HEK293 (cell line): ENCODE results near the gene HS3ST4.

Experiments used
- CTCF ChIA-PET: fragments of 350-600 bp; formaldehyde crosslinking; extraction: SDS; loops from one replicate; lab custom pipeline; 2021; ENCODE audit warnings: antibody characterized with exemption; lab: Yijun Ruan, JAX
- POLR2A ChIA-PET: fragments of 300-600 bp; formaldehyde crosslinking; extraction: SDS; loops from one replicate; lab custom pipeline; 2020; ENCODE audit warnings: antibody characterized with exemption, inconsistent platforms; lab: Yijun Ruan, JAX
- H3K27ac ChIP-seq: fragments of 200-500 bp; sonication (Bioruptor generic); 2 replicates; pipeline ENCODE4 v1.5.1; 2014; ENCODE audit warnings: low read depth, low read length, control low read depth, inconsistent platforms; ENCODE audit errors: extremely low read depth
- H3K36me3 ChIP-seq, 2 experiments: fragments of 200-500 bp in 1 of 2; sonication (Bioruptor generic) in 1 of 2; 1 replicate in 1 of 2; 2 replicates in 1 of 2; pipeline ENCODE4 v1.5.1; 2014 to 2017; ENCODE audit warnings: inconsistent platforms in 2 of 2, low read length in 2 of 2; ENCODE audit not compliant: control insufficient read depth in 2 of 2, insufficient read depth in 1 of 2
- H3K4me1 ChIP-seq: fragments of 200-500 bp; sonication (Bioruptor generic); 2 replicates; pipeline ENCODE4 v1.5.1; 2014; ENCODE audit warnings: mild to moderate bottlenecking, low read length, inconsistent platforms; ENCODE audit not compliant: control insufficient read depth, insufficient read depth
- H3K4me3 ChIP-seq: 2 replicates; pipeline ENCODE4 v1.5.1; 2011; ENCODE audit warnings: low read depth, mild to moderate bottlenecking, control low read depth, low read length, moderate library complexity
- H3K9me3 ChIP-seq: fragments of 200-500 bp; sonication (Bioruptor generic); 2 replicates; pipeline ENCODE4 v1.5.1; 2014; ENCODE audit warnings: low read depth, low read length, inconsistent platforms; ENCODE audit not compliant: control insufficient read depth, insufficient read depth
- HOXD13 ChIP-seq: sonication (generic); formaldehyde crosslinking; IDR thresholded peaks from 2 replicates; pipeline ENCODE4 v1.8.0; 2022; ENCODE audit warnings: missing genetic modification reagents, borderline replicate concordance
- ZNF121 ChIP-seq: fragments of 450-650 bp; formaldehyde crosslinking; IDR thresholded peaks from 2 replicates; pipeline ENCODE4 v1.5.1; 2016; ENCODE audit warnings: missing biosample characterization, missing genetic modification characterization
- ZNF214 ChIP-seq: fragments of 450-650 bp; formaldehyde crosslinking; IDR thresholded peaks from 2 replicates; pipeline ENCODE4 v1.5.1; 2017; ENCODE audit warnings: missing biosample characterization, mild to moderate bottlenecking, missing genetic modification characterization, borderline replicate concordance
- ZNF433 ChIP-seq: fragments of 450-650 bp; formaldehyde crosslinking; IDR thresholded peaks from 2 replicates; pipeline ENCODE4 v1.5.1; 2016; ENCODE audit warnings: missing biosample characterization, missing genetic modification characterization, low read depth
- ZNF529 ChIP-seq: fragments of 450-650 bp; formaldehyde crosslinking; IDR thresholded peaks from 2 replicates; pipeline ENCODE4 v1.5.1; 2017; ENCODE audit warnings: missing genetic modification characterization, missing biosample characterization; ENCODE audit not compliant: insufficient replicate concordance
- ZNF548 ChIP-seq: fragments of 450-650 bp; formaldehyde crosslinking; IDR thresholded peaks from 2 replicates; pipeline ENCODE4 v1.5.1; 2016; ENCODE audit warnings: missing biosample characterization, missing genetic modification characterization
- ZNF560 ChIP-seq: fragments of 450-650 bp; formaldehyde crosslinking; IDR thresholded peaks from 2 replicates; pipeline ENCODE4 v1.5.1; 2017; ENCODE audit warnings: missing biosample characterization, missing genetic modification characterization, borderline replicate concordance
- TF ChIP-seq, protein P1 (sequence below): fragments of 450-650 bp; formaldehyde crosslinking; conservative IDR thresholded peaks from 2 replicates; pipeline ENCODE4 v1.5.1; 2016; ENCODE audit warnings: low read depth, missing biosample characterization, missing genetic modification characterization
- TF ChIP-seq, protein P2 (sequence below): fragments of 450-650 bp; formaldehyde crosslinking; IDR thresholded peaks from 2 replicates; pipeline ENCODE4 v1.5.1; 2016; ENCODE audit warnings: missing biosample characterization, missing genetic modification characterization, low read depth
- TF ChIP-seq, protein P3 (sequence below): fragments of 450-650 bp; IDR thresholded peaks from 2 replicates; pipeline ENCODE4 v1.5.1; 2018; ENCODE audit warnings: missing biosample characterization, mild to moderate bottlenecking, missing genetic modification characterization
- TF ChIP-seq, protein P4 (sequence below): fragments of 450-650 bp; formaldehyde crosslinking; IDR thresholded peaks from 2 replicates; pipeline ENCODE4 v1.5.1; 2017; ENCODE audit warnings: missing biosample characterization, missing genetic modification characterization
- TF ChIP-seq, protein P5 (sequence below): fragments of 450-650 bp; formaldehyde crosslinking; IDR thresholded peaks from 2 replicates; pipeline ENCODE4 v1.5.1; 2016; ENCODE audit warnings: missing biosample characterization, missing genetic modification characterization, borderline replicate concordance
- TF ChIP-seq, protein P6 (sequence below): fragments of 450-650 bp; formaldehyde crosslinking; IDR thresholded peaks from 2 replicates; pipeline ENCODE4 v1.5.1; 2016; ENCODE audit warnings: missing biosample characterization, missing genetic modification characterization

The HS3ST4 gene

DNA sequence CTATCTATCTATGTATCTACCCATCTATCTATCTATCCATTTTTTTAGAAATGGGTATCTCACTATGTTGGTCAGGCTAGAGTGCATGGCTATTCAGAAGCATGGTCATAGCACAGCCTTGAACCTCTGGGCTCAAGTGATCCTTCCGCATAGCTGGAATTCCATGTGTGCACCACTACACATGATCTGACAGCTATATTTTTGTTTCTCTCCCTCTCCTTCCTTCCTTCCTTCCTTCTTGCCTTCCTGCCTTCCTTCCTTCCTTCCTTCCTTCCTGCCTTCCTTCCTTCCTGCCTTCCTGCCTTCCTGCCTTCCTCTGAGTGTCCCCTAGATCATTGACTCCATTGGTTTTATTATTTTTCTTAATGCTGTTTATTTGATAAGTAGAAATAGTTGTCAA lies 108.1 kb downstream of the HS3ST4 start (continued):
- TF ChIP-seq, protein P1, sequence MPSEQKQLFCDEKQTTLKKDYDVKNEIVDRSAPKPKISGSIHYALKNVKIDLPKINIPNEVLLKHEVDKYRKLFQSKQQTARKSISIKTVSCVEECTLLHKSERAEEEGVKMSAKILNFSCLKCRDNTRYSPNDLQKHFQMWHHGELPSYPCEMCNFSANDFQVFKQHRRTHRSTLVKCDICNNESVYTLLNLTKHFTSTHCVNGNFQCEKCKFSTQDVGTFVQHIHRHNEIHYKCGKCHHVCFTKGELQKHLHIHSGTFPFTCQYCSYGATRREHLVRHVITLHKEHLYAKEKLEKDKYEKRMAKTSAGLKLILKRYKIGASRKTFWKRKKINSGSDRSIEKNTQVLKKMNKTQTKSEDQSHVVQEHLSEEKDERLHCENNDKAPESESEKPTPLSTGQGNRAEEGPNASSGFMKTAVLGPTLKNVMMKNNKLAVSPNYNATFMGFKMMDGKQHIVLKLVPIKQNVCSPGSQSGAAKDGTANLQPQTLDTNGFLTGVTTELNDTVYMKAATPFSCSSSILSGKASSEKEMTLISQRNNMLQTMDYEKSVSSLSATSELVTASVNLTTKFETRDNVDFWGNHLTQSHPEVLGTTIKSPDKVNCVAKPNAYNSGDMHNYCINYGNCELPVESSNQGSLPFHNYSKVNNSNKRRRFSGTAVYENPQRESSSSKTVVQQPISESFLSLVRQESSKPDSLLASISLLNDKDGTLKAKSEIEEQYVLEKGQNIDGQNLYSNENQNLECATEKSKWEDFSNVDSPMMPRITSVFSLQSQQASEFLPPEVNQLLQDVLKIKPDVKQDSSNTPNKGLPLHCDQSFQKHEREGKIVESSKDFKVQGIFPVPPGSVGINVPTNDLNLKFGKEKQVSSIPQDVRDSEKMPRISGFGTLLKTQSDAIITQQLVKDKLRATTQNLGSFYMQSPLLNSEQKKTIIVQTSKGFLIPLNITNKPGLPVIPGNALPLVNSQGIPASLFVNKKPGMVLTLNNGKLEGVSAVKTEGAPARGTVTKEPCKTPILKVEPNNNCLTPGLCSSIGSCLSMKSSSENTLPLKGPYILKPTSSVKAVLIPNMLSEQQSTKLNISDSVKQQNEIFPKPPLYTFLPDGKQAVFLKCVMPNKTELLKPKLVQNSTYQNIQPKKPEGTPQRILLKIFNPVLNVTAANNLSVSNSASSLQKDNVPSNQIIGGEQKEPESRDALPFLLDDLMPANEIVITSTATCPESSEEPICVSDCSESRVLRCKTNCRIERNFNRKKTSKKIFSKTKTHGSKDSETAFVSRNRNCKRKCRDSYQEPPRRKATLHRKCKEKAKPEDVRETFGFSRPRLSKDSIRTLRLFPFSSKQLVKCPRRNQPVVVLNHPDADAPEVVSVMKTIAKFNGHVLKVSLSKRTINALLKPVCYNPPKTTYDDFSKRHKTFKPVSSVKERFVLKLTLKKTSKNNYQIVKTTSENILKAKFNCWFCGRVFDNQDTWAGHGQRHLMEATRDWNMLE, result no peak
- TF ChIP-seq ZNF560 (tag by site-specific recombination) (no peak), ZNF548 (no peak), ZNF433 (tag by site-specific recombination) (no peak)
- TF ChIP-seq, protein P2, sequence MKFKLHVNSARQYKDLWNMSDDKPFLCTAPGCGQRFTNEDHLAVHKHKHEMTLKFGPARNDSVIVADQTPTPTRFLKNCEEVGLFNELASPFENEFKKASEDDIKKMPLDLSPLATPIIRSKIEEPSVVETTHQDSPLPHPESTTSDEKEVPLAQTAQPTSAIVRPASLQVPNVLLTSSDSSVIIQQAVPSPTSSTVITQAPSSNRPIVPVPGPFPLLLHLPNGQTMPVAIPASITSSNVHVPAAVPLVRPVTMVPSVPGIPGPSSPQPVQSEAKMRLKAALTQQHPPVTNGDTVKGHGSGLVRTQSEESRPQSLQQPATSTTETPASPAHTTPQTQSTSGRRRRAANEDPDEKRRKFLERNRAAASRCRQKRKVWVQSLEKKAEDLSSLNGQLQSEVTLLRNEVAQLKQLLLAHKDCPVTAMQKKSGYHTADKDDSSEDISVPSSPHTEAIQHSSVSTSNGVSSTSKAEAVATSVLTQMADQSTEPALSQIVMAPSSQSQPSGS (tag by site-specific recombination), result no peak

DNA sequence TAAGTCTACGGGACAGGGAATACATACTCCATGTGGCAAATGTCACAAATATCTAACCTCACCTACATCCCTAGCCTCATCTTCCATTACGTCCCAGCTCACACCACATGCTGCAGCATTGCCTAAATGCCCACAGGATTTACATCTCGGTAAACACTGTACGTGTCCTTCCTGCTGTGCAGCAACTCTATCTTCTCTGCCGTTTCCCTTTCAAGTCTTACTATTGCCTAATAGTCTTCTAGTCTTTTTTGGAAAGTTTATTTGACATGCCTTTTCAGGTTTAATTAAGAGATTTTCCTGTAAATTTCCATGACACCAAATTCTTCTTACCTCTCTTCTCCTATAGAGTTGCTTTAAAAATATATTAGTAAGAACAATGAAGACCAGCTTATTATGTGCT lies 120.5 kb downstream of the HS3ST4 start:
- TF ChIP-seq, protein P3, sequence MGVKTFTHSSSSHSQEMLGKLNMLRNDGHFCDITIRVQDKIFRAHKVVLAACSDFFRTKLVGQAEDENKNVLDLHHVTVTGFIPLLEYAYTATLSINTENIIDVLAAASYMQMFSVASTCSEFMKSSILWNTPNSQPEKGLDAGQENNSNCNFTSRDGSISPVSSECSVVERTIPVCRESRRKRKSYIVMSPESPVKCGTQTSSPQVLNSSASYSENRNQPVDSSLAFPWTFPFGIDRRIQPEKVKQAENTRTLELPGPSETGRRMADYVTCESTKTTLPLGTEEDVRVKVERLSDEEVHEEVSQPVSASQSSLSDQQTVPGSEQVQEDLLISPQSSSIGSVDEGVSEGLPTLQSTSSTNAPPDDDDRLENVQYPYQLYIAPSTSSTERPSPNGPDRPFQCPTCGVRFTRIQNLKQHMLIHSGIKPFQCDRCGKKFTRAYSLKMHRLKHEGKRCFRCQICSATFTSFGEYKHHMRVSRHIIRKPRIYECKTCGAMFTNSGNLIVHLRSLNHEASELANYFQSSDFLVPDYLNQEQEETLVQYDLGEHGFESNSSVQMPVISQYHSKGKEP, result no peak
- no peak for TF ChIP-seq ZNF121 (tag by site-specific recombination)
- TF ChIP-seq, protein P4, sequence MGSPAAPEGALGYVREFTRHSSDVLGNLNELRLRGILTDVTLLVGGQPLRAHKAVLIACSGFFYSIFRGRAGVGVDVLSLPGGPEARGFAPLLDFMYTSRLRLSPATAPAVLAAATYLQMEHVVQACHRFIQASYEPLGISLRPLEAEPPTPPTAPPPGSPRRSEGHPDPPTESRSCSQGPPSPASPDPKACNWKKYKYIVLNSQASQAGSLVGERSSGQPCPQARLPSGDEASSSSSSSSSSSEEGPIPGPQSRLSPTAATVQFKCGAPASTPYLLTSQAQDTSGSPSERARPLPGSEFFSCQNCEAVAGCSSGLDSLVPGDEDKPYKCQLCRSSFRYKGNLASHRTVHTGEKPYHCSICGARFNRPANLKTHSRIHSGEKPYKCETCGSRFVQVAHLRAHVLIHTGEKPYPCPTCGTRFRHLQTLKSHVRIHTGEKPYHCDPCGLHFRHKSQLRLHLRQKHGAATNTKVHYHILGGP (tag by site-specific recombination), result no peak
- no peak for TF ChIP-seq HOXD13
- TF ChIP-seq, protein P5, sequence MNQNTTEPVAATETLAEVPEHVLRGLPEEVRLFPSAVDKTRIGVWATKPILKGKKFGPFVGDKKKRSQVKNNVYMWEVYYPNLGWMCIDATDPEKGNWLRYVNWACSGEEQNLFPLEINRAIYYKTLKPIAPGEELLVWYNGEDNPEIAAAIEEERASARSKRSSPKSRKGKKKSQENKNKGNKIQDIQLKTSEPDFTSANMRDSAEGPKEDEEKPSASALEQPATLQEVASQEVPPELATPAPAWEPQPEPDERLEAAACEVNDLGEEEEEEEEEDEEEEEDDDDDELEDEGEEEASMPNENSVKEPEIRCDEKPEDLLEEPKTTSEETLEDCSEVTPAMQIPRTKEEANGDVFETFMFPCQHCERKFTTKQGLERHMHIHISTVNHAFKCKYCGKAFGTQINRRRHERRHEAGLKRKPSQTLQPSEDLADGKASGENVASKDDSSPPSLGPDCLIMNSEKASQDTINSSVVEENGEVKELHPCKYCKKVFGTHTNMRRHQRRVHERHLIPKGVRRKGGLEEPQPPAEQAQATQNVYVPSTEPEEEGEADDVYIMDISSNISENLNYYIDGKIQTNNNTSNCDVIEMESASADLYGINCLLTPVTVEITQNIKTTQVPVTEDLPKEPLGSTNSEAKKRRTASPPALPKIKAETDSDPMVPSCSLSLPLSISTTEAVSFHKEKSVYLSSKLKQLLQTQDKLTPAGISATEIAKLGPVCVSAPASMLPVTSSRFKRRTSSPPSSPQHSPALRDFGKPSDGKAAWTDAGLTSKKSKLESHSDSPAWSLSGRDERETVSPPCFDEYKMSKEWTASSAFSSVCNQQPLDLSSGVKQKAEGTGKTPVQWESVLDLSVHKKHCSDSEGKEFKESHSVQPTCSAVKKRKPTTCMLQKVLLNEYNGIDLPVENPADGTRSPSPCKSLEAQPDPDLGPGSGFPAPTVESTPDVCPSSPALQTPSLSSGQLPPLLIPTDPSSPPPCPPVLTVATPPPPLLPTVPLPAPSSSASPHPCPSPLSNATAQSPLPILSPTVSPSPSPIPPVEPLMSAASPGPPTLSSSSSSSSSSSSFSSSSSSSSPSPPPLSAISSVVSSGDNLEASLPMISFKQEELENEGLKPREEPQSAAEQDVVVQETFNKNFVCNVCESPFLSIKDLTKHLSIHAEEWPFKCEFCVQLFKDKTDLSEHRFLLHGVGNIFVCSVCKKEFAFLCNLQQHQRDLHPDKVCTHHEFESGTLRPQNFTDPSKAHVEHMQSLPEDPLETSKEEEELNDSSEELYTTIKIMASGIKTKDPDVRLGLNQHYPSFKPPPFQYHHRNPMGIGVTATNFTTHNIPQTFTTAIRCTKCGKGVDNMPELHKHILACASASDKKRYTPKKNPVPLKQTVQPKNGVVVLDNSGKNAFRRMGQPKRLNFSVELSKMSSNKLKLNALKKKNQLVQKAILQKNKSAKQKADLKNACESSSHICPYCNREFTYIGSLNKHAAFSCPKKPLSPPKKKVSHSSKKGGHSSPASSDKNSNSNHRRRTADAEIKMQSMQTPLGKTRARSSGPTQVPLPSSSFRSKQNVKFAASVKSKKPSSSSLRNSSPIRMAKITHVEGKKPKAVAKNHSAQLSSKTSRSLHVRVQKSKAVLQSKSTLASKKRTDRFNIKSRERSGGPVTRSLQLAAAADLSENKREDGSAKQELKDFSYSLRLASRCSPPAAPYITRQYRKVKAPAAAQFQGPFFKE (tag by site-specific recombination), result no peak
- no peak for TF ChIP-seq ZNF214
- no peak for TF ChIP-seq ZNF529 (tag by site-specific recombination)
- TF ChIP-seq, protein P6, sequence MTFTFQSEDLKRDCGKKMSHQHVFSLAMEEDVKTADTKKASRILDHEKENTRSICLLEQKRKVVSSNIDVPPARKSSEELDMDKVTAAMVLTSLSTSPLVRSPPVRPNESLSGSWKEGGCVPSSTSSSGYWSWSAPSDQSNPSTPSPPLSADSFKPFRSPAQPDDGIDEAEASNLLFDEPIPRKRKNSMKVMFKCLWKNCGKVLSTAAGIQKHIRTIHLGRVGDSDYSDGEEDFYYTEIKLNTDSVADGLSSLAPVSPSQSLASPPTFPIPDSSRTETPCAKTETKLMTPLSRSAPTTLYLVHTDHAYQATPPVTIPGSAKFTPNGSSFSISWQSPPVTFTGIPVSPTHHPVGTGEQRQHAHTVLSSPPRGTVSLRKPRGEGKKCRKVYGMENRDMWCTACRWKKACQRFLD (tag by site-specific recombination), result no peak
- TF ChIP-seq, all 188 proteins: peak for 0
- ChIA-PET CTCF (interaction anchor here (0.6 to 1.1 kb wide), 2 partner anchors 28 to 1192 kb away, joined by 4 read pairs; no protein-coding TSS in a partner anchor), POLR2A (no interaction called here)
- Histone ChIP-seq H3K4me3 (no peak overlapping the region), H3K9me3 (no peaks in the 10 kb centered on the region), H3K27ac (no peak overlapping the region), H3K36me3 (no peaks in the 10 kb centered on the region), H3K4me1 (no peaks in the 10 kb centered on the region)
